ENCODE results near the gene GOLGA6L26.
"Not testable (repeated sequence)": the region's sequence is repeated elsewhere in the genome, so short reads cannot be mapped to it uniquely, and the experiment has no call there.

GOLGA6L26 gene, protein sequence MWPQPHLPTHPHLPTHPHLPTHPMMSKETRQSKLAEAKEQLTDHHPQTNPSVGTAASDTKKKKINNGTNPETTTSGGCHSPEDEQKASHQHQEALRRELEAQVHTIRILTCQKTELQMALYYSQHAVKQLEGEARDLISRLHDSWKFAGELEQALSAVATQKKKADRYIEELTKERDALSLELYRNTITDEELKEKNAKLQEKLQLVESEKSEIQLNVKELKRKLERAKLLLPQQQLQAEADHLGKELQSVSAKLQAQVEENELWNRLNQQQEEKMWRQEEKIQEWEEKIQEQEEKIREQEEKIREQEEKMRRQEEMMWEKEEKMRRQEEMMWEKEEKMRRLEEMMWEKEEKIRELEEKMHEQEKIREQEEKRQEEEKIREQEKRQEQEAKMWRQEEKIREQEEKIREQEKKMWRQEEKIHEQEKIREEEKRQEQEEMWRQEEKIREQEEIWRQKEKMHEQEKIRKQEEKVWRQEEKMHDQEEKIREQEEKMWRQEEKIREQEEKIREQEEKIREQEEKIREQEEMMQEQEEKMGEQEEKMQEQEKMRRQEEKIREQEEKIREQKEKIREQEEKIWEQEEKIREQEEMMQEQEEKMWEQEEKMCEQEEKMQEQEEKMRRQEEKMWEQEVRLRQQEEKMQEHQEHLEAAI

DNA sequence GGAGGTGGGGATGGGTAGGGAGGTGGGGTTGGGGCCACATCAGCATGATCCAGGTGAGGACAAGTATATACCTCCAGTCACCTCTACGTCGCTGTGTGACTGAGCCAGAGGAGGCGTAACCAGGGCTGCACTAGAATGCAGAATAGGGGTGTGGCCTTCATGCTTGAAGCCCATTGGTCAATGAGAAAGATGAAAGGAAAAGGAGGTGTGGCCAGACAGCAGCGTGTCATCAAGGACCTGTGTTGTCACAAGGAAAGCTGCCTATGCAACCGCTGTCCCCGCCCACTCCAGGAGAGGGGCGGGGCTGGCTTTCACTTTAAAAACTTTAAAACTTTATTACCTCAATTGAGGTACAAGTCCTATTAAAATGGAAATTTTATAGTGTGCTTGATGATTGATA is at the start of gene GOLGA6L26:
Gene GOLGA6L26 (minus strand): TSS at position 101 of the 400 bp plus-strand sequence. CDS start 61 bp downstream, at position 40.
- not testable (repeated sequence) for DNase-seq (ENCODE audit: low read depth); H3K4me3 ChIP-seq (ENCODE audit: low read depth, low read length)

- DNase-seq (ENCODE audit: low read depth); H3K4me3 ChIP-seq (ENCODE audit: low read depth, low read length): not testable (repeated sequence)
Observed at GRCh38 chr15:23381192-23381591, 47.2 kb upstream of the GOLGA6L26 start.

- DNase-seq (ENCODE audit: low read depth); H3K4me3 ChIP-seq (ENCODE audit: low read depth, low read length): not testable (repeated sequence)
Observed at GRCh38 chr15:23380700-23381099, 46.7 kb upstream of the GOLGA6L26 start.

- DNase-seq (ENCODE audit: low read depth); H3K4me3 ChIP-seq (ENCODE audit: low read depth, low read length): not testable (repeated sequence)
Observed at GRCh38 chr15:23378946-23379345, 45.0 kb upstream of the GOLGA6L26 start.

DNA sequence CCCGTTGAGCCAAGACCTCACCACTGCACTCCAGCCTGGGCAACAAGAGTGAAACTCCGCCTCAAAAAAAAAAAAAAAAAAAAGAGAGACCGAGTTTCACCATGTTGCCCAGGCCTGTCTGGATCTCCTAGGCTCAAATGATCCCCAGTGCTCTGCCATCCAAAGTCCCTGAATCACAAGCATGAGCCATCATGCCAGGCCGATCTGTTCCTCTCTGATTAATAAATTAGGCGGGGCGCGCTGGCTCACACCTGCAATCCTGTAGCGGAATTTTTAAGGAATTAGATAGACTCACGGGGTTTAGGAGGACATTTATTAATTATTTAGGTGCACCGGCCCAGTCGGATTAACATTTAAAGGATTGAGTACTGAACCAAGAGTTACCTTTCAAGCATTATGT is 40.2 kb upstream of the GOLGA6L26 start:
- H3K4me3 ChIP-seq (ENCODE audit: low read depth, low read length); DNase-seq (ENCODE audit: low read depth): not testable (repeated sequence)

DNA sequence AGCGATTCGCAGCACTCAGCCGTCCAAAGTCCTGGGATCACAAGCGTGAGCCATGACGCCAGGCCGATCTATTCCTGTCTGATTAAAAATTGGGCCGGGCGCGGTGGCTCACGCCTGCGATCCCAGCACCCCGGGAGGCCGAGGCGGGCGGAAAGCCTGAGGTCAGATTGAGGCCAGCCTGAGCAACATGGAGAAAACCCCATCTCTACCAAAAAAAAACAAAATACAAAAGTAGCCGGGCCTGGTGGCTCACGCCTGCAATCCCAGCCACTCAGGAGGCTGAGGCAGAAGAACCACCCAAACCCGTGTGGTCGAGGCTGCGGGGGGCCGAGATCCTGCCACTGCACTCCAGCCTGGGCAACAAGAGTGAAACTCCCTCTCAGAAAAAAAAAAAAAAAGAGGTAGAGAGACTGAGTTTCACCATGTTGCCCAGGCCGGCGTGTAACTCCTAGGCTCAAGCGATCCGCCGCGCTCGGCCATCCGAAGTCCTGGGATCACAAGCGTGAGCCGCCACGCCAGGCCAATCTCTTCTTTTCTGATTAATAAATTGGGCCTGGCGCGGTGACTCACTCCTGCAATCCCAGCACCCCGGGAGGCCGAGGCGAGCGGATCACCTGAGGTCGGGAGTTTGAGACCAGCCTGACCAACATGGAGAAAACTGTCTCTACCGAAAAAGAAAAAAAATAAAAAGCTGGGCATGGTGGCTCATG is 39.0 kb upstream of the GOLGA6L26 start:
- DNase-seq (ENCODE audit: low read depth); H3K4me3 ChIP-seq (ENCODE audit: low read depth, low read length): not testable (repeated sequence)

DNA sequence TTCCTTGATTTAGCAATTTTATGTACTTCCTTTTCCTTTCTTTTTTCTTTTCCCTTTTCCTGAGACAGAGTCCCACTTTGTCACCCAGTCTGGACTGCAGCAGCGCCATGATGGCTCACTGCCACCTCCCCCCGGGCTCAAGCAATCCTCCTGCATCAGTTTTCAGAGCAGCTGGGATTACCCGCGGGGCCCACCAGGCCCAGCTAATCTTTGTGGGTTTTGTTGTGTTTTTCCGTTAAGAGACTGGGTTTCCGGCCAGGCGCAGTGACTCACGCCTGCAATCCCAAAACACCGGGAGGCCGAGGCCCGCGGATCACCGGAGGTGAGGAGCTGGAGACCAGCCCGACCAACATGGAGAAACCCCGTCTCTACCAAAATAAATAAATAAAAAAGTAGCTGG is 38.3 kb upstream of the GOLGA6L26 start:
- no peak for TF ChIP-seq CTCF (IDR thresholded peaks at IDR 0.05; ENCODE audit: insufficient read depth, low read depth, low read length, missing control alignments)
- no peak overlapping the region for H3K4me3 ChIP-seq (ENCODE audit: low read depth, low read length)

DNA sequence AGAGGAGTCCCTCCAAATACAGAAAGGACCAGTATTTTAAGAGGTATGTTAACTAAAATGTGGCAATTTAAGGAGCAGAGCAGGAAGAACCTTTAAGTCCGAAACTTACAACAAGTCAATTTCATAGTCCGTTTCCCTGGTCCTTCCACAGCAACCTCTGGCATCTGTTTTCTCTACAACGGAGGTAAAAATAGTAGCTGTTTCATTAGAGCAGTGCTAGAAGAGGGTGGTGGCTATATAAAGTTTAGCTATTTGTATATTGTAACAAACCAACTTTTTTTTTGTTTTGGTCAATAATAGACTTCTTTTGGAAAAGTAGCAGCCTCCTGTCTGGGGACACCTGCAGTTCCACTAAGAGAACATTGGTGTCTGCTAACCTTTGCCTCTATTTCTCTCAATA is 37.9 kb upstream of the GOLGA6L26 start:
- not testable (repeated sequence) for DNase-seq (ENCODE audit: low read depth); H3K4me3 ChIP-seq (ENCODE audit: low read depth, low read length)

More for the DNA sequence above, 38.3 kb upstream of the GOLGA6L26 start:
- DNase-seq (ENCODE audit: low read depth) = no peak

GRCh38 chr15:23371134-23371533 is 37.1 kb upstream of the GOLGA6L26 start:
- not testable (repeated sequence) for H3K4me3 ChIP-seq (ENCODE audit: low read depth, low read length); DNase-seq (ENCODE audit: low read depth)

DNA sequence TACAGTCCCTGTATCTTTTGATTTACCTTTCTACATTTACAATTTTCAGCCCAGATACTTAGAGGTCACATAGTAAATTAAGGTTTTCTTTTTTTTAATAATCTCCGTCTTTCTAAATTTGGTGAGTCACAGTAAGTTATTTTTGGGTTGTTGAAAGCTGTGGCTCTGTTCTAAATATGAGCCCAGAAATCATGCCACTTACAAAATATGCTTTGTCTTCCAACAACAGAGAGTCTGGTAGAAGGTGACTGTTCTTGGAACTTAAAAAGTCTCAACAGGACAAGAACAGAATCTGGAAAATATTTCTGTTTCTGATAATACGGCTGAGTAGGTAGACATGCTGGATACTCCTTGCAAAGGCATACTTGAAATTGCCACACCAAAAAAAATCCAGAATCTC is 36.6 kb upstream of the GOLGA6L26 start:
- no peak overlapping the region for H3K4me3 ChIP-seq (ENCODE audit: low read depth, low read length)
- DNase-seq (ENCODE audit: low read depth) = no peak
- no peak for TF ChIP-seq CTCF (IDR thresholded peaks at IDR 0.05; ENCODE audit: insufficient read depth, low read depth, low read length, missing control alignments)

GRCh38 chr15:23364261-23364660 is 30.3 kb upstream of the GOLGA6L26 start:
- H3K4me3 ChIP-seq (ENCODE audit: low read depth, low read length); DNase-seq (ENCODE audit: low read depth): not testable (repeated sequence)

DNA sequence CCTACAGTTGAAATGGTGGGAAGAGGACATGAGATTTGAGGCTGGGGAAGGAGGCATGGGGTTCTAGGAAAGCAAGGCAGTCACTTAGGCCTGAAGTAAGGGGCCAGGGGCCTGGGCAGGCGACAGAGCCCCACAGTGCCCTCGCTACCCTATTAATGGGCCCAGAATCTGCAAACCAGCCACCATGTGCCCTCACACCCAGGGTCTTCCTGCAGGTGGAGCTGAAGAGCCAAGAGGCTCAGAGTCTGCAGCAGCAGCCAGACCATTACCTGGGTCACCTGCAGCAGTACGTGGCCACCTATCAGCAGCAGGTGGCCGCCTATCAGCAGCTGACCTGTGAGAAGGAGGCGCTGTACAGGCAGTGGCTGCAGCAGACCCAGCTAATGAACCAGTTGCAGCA is 28.6 kb upstream of the GOLGA6L26 start:
- DNase-seq (ENCODE audit: low read depth); H3K4me3 ChIP-seq (ENCODE audit: low read depth, low read length): not testable (repeated sequence)

DNA sequence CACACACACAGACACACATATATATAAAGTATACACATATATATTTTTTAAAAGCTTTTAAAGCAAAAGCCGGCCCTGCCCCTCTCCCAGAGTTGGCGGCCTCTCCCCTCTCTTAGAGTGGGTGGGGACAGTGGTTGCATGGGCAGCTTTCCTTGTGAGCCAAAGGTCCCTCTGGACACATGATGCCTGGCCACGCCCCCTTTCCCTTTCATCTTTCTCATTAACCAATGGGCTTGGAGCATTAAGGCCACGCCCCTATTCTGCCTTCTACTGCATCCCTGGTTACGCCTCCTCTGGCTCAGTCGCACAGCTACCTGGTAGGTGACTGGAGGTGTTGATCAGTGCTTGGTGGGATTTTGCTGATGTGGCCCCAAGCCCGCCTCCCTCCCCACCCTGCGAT is 20.5 kb upstream of the GOLGA6L26 start, which contains the start of gene GOLGA8S:
Gene GOLGA8S (plus strand): TSS at position 301 of the 400 bp plus-strand sequence. CDS start 62 bp downstream, at position 363.
- not testable (repeated sequence) for DNase-seq (ENCODE audit: low read depth); H3K4me3 ChIP-seq (ENCODE audit: low read depth, low read length)

DNA sequence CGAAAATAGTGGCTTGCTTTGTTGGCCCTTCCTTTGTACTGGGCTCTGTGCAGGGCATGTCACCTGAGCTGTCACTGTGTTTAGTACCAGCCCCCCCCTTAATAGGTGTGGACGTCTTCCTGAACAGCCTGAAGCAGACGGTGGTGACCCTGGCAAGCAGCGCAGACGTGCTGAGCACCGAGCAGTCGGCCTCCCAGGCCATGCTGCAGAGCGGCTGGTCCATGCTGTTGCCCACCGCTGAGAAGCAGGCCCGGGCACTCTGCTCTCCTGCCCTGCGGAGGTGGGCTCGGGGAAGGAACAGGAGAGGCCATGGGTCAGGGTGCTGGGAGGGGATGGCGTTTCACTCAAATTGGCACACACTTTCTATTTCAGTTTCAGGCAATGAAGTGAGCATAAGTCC is 22.8 kb downstream of the GOLGA6L26 start:
- DNase-seq (ENCODE audit: low read depth) = not testable (repeated sequence)

DNA sequence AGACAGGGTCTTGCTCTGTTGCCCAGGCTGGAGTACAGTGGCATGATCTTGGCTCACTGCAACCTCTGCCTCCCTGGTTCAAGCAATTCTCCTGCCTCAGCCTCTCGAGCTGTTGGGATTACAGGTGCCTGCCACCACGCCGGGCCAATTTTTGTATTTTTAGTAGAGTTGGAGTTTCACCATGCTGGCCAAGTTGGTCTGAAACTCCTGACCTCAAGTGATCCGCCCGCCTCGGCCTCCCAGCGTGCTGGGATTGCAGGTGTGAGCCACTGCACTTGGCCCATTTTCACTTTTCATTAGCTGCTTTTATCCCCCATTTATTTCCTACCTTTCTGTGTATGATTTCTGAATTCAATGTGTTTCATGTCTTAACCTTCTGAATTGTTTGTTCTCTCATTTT is 28.1 kb downstream of the GOLGA6L26 start:
- H3K4me3 ChIP-seq (ENCODE audit: low read depth, low read length); DNase-seq (ENCODE audit: low read depth): not testable (repeated sequence)

More for the DNA sequence above, 22.8 kb downstream of the GOLGA6L26 start:
- not testable (repeated sequence) for H3K4me3 ChIP-seq (ENCODE audit: low read depth, low read length)

- peak overlapping the region; percentile 62 for H3K4me3 ChIP-seq (ENCODE audit: low read depth, low read length)
- DNase-seq (ENCODE audit: low read depth) = not testable (repeated sequence)
Observed at GRCh38 chr15:23304805-23305204, 29.2 kb downstream of the GOLGA6L26 start.
